ENCODE measurements around the gene SLC15A4.

SLC15A4 gene

GRCh38 chr12:128790221-128790620, 33.5 kb downstream of the SLC15A4 start:
- no peaks in the 10 kb centered on the region for H3K9me3 ChIP-seq (ENCODE audit: control extremely low read depth in 1 of 5, control insufficient read depth in 4 of 5, insufficient read depth in 2 of 5, low read depth in 1 of 5, low read length in 4 of 5)
- no peaks in the 10 kb centered on the region for H3K27me3 ChIP-seq (replicated peaks in 2 of 5; ENCODE audit: control insufficient read depth in 4 of 5, insufficient read depth in 5 of 5, low read length in 4 of 5)
- CTCF ChIA-PET = interaction anchor here (0.9 to 1.1 kb wide), 2 partner anchors 32 to 129 kb away, joined by 3 read pairs; no protein-coding TSS in a partner anchor
- H3K27ac ChIP-seq (ENCODE audit: insufficient read depth in 1 of 2, low read depth in 1 of 2, low read length in 2 of 2, poor library complexity in 1 of 2, severe bottlenecking in 2 of 2) = no peak overlapping the region
- H3K4me3 ChIP-seq (ENCODE audit: control insufficient read depth in 1 of 7, extremely low read depth in 1 of 7, insufficient read depth in 4 of 7, low read depth in 2 of 7, low read length in 6 of 7) = no peak overlapping the region
- peaks cover 0 to 33% (median 20%) of the 10 kb centered on the region in 4 experiments for H3K36me3 ChIP-seq (ENCODE audit: control insufficient read depth in 4 of 4, insufficient read depth in 4 of 4, low read length in 3 of 4)
- no peak for DNase-seq
- peaks cover 6 to 31% (median 24%) of the 10 kb centered on the region in 4 experiments for H3K4me1 ChIP-seq (ENCODE audit: control extremely low read depth in 1 of 4, control insufficient read depth in 4 of 4, insufficient read depth in 4 of 4, low read length in 3 of 4)
- POLR2A ChIA-PET = no interaction called here
- WGBS (ENCODE audit: insufficient coverage) = 94% methylated on average over 11 of the region's 11 CpGs

GRCh38 chr12:128789356-128789929, 34.3 kb downstream of the SLC15A4 start:
- no peaks in the 10 kb centered on the region for H3K9me3 ChIP-seq (ENCODE audit: control extremely low read depth in 1 of 5, control insufficient read depth in 4 of 5, insufficient read depth in 2 of 5, low read depth in 1 of 5, low read length in 4 of 5)
- no peaks in the 10 kb centered on the region for H3K27me3 ChIP-seq (replicated peaks in 2 of 5; ENCODE audit: control insufficient read depth in 4 of 5, insufficient read depth in 5 of 5, low read length in 4 of 5)
- no peak overlapping the region for H3K27ac ChIP-seq (ENCODE audit: insufficient read depth in 1 of 2, low read depth in 1 of 2, low read length in 2 of 2, poor library complexity in 1 of 2, severe bottlenecking in 2 of 2)
- peaks cover 6 to 23% (median 19%) of the 10 kb centered on the region in 4 experiments for H3K4me1 ChIP-seq (ENCODE audit: control extremely low read depth in 1 of 4, control insufficient read depth in 4 of 4, insufficient read depth in 4 of 4, low read length in 3 of 4)
- no peak overlapping the region for H3K4me3 ChIP-seq (ENCODE audit: control insufficient read depth in 1 of 7, extremely low read depth in 1 of 7, insufficient read depth in 4 of 7, low read depth in 2 of 7, low read length in 6 of 7)
- ChIA-PET POLR2A (no interaction called here), CTCF (interaction anchor here (0.9 to 1.1 kb wide), 3 partner anchors 16 to 130 kb away, joined by 3 read pairs; no protein-coding TSS in a partner anchor)
- peak in 2 of 3 donors; percentile 41 to 45 for DNase-seq
- 37% methylated on average over 6 of the region's 12 CpGs for WGBS (ENCODE audit: insufficient coverage)
- H3K36me3 ChIP-seq (ENCODE audit: control insufficient read depth in 4 of 4, insufficient read depth in 4 of 4, low read length in 3 of 4) = peaks cover 0 to 33% (median 19%) of the 10 kb centered on the region in 4 experiments

GRCh38 chr12:128787827-128788226, 35.9 kb downstream of the SLC15A4 start:
- WGBS (ENCODE audit: insufficient coverage) = 100% methylated on average over 2 of the region's 2 CpGs
- Histone ChIP-seq H3K4me3 (ENCODE audit: control insufficient read depth in 1 of 7, extremely low read depth in 1 of 7, insufficient read depth in 4 of 7, low read depth in 2 of 7, low read length in 6 of 7) (no peak overlapping the region), H3K27ac (ENCODE audit: insufficient read depth in 1 of 2, low read depth in 1 of 2, low read length in 2 of 2, poor library complexity in 1 of 2, severe bottlenecking in 2 of 2) (no peak overlapping the region), H3K4me1 (ENCODE audit: control extremely low read depth in 1 of 4, control insufficient read depth in 4 of 4, insufficient read depth in 4 of 4, low read length in 3 of 4) (peaks cover 0 to 10% (median 6%) of the 10 kb centered on the region in 4 experiments), H3K36me3 (ENCODE audit: control insufficient read depth in 4 of 4, insufficient read depth in 4 of 4, low read length in 3 of 4) (peaks cover 0 to 23% (median 15%) of the 10 kb centered on the region in 4 experiments), H3K9me3 (ENCODE audit: control extremely low read depth in 1 of 5, control insufficient read depth in 4 of 5, insufficient read depth in 2 of 5, low read depth in 1 of 5, low read length in 4 of 5) (no peaks in the 10 kb centered on the region), H3K27me3 (replicated peaks in 2 of 5; ENCODE audit: control insufficient read depth in 4 of 5, insufficient read depth in 5 of 5, low read length in 4 of 5) (no peaks in the 10 kb centered on the region)
- no peak for DNase-seq
- ChIA-PET CTCF (no interaction called here), POLR2A (no interaction called here)

GRCh38 chr12:128786741-128787391, 36.9 kb downstream of the SLC15A4 start:
- no peak for DNase-seq
- ChIA-PET CTCF (interaction anchor here (1.2 to 1.7 kb wide), 2 partner anchors 34 to 41 kb away, joined by 3 to 4 read pairs; no protein-coding TSS in a partner anchor), POLR2A (no interaction called here)
- peaks cover 0 to 15% (median 7%) of the 10 kb centered on the region in 4 experiments for H3K36me3 ChIP-seq (ENCODE audit: control insufficient read depth in 4 of 4, insufficient read depth in 4 of 4, low read length in 3 of 4)
- no peak overlapping the region for H3K4me3 ChIP-seq (ENCODE audit: control insufficient read depth in 1 of 7, extremely low read depth in 1 of 7, insufficient read depth in 4 of 7, low read depth in 2 of 7, low read length in 6 of 7)
- no peaks in the 10 kb centered on the region for H3K27me3 ChIP-seq (replicated peaks in 2 of 5; ENCODE audit: control insufficient read depth in 4 of 5, insufficient read depth in 5 of 5, low read length in 4 of 5)
- peaks cover 0 to 9% (median 6%) of the 10 kb centered on the region in 4 experiments for H3K4me1 ChIP-seq (ENCODE audit: control extremely low read depth in 1 of 4, control insufficient read depth in 4 of 4, insufficient read depth in 4 of 4, low read length in 3 of 4)
- H3K9me3 ChIP-seq (ENCODE audit: control extremely low read depth in 1 of 5, control insufficient read depth in 4 of 5, insufficient read depth in 2 of 5, low read depth in 1 of 5, low read length in 4 of 5) = no peaks in the 10 kb centered on the region
- 96% methylated on average over 15 of the region's 17 CpGs for WGBS (ENCODE audit: insufficient coverage)
- H3K27ac ChIP-seq (ENCODE audit: insufficient read depth in 1 of 2, low read depth in 1 of 2, low read length in 2 of 2, poor library complexity in 1 of 2, severe bottlenecking in 2 of 2) = no peak overlapping the region

GRCh38 chr12:128784030-128784760, 39.6 kb downstream of the SLC15A4 start:
- peaks cover 0 to 5% (median 1%) of the 10 kb centered on the region in 4 experiments for H3K4me1 ChIP-seq (ENCODE audit: control extremely low read depth in 1 of 4, control insufficient read depth in 4 of 4, insufficient read depth in 4 of 4, low read length in 3 of 4)
- no peaks in the 10 kb centered on the region for H3K36me3 ChIP-seq (ENCODE audit: control insufficient read depth in 4 of 4, insufficient read depth in 4 of 4, low read length in 3 of 4)
- WGBS (ENCODE audit: insufficient coverage) = 96% methylated on average over 11 of the region's 13 CpGs
- ChIA-PET POLR2A (no interaction called here), CTCF (interaction anchor here (0.8 to 1.7 kb wide), 3 partner anchors 10 to 138 kb away, joined by 3 to 4 read pairs (median 3); no protein-coding TSS in a partner anchor)
- no peak for DNase-seq
- no peak overlapping the region for H3K4me3 ChIP-seq (ENCODE audit: control insufficient read depth in 1 of 7, extremely low read depth in 1 of 7, insufficient read depth in 4 of 7, low read depth in 2 of 7, low read length in 6 of 7)
- no peaks in the 10 kb centered on the region for H3K27me3 ChIP-seq (replicated peaks in 2 of 5; ENCODE audit: control insufficient read depth in 4 of 5, insufficient read depth in 5 of 5, low read length in 4 of 5)
- H3K9me3 ChIP-seq (ENCODE audit: control extremely low read depth in 1 of 5, control insufficient read depth in 4 of 5, insufficient read depth in 2 of 5, low read depth in 1 of 5, low read length in 4 of 5) = peaks cover 0 to 3% (median 0%) of the 10 kb centered on the region in 5 experiments
- no peak overlapping the region for H3K27ac ChIP-seq (ENCODE audit: insufficient read depth in 1 of 2, low read depth in 1 of 2, low read length in 2 of 2, poor library complexity in 1 of 2, severe bottlenecking in 2 of 2)

- H3K27me3 ChIP-seq (replicated peaks in 2 of 5; ENCODE audit: control insufficient read depth in 4 of 5, insufficient read depth in 5 of 5, low read length in 4 of 5) = no peaks in the 10 kb centered on the region
- ChIA-PET POLR2A (interaction anchor here (0.6 kb wide), 1 partner anchor 23 kb away, joined by 3 read pairs; no protein-coding TSS in a partner anchor), CTCF (interaction anchor here (0.8 to 2.5 kb wide), 4 partner anchors 9 to 137 kb away, joined by 3 to 10 read pairs (median 4); no protein-coding TSS in a partner anchor)
- no peaks in the 10 kb centered on the region for H3K36me3 ChIP-seq (ENCODE audit: control insufficient read depth in 4 of 4, insufficient read depth in 4 of 4, low read length in 3 of 4)
- peaks cover 0 to 4% (median 1%) of the 10 kb centered on the region in 4 experiments for H3K4me1 ChIP-seq (ENCODE audit: control extremely low read depth in 1 of 4, control insufficient read depth in 4 of 4, insufficient read depth in 4 of 4, low read length in 3 of 4)
- DNase-seq = peak in 2 of 3 donors; percentile 49 to 65
- H3K9me3 ChIP-seq (ENCODE audit: control extremely low read depth in 1 of 5, control insufficient read depth in 4 of 5, insufficient read depth in 2 of 5, low read depth in 1 of 5, low read length in 4 of 5) = peaks cover 0 to 3% (median 0%) of the 10 kb centered on the region in 5 experiments
- 92% methylated on average over 5 of the region's 8 CpGs for WGBS (ENCODE audit: insufficient coverage)
- no peak overlapping the region for H3K4me3 ChIP-seq (ENCODE audit: control insufficient read depth in 1 of 7, extremely low read depth in 1 of 7, insufficient read depth in 4 of 7, low read depth in 2 of 7, low read length in 6 of 7)
- H3K27ac ChIP-seq (ENCODE audit: insufficient read depth in 1 of 2, low read depth in 1 of 2, low read length in 2 of 2, poor library complexity in 1 of 2, severe bottlenecking in 2 of 2) = no peak overlapping the region
These were observed 40.6 kb downstream of the SLC15A4 start for GRCh38 chr12:128783129-128783574.
